HG03354 (cell line): ENCODE measurements around the gene DGKH.

ENCODE experiments used
- ATAC-seq: cut with Tn5 transposase; IDR thresholded peaks from one replicate; pipeline ENCODE4 v1.9.1; 2021; ENCODE audit warnings: mild to moderate bottlenecking; ENCODE audit not compliant: unreplicated experiment, poor library complexity, severe bottlenecking

The DGKH gene

DNA sequence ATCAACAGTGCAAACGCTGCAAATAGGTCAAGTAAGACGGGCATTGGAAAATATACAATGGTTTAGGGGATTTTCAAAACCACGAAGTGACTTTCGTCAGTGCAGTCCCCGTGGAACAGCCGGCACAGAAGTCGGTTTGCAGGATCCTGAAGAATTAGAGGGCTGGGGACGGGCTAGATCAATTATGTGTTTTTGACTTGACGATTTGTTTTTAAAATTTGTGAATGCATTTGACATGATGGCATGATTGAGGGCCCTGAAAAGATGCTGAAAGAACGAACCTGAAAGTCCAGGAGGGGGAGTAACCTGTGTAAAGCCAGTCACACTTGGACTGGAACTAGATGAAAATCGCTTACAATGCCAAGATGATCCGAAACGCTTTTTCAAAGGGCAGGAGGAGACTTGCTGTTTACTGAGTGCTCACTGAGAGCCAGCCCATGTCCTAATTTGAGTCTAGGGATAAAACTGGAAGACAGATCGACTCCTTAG, 8.9 kb upstream of the DGKH start:
- ATAC-seq = peak; percentile 10

DNA sequence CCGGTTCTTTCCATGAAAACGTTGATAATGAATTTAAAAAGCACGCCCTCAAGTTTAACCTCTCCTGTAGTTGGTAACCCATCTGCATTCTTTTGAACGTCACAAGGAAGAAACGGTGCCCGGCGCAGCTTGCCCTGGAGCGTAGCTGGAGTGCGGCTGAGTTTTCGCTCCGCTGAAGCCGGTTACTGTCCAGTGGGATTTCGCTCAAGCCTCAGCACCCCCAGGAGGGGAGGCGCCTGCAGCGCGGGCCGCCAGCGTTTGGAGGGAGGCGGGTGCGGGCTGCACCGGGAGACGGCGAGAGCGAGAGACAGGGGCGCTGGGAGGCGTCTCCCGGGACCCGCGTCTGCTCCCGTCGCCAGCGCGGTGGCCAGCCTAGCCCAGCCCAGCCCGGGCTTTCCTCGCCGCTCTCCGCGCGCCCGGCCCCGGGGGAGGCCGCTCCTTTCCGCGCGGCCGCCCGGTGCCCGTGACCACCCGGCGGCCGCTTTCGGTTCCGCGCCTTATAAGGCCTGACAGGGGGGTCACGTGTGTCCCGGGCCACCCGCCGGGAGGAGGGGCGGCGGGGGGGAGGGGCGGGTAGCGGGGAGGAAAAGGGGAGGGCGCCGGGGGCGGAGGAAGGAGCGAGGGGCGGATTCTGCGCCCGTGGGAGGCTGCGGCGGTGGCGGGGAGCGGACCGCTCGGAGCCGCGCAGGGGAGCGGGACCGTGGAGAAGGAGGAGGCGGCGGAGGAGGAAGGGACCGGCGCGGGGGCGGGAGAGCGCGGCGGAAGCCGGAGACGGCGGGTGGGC, 8.3 kb upstream of the DGKH start:
- ATAC-seq = peak; percentile 67

DNA sequence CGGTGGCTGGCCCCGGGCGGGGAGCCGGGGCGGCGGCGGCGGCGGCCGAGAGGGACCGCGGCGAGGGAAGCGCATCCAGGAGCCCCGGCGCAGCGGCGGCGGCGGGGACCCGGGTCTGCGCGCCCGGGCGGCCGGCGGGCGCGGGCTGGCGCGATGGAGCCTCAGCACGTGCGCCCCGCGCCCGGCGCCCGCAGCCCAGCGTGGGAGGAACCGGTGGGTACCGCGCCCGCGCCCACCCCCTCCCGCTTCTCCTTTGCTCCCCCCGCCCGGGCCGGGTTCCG, 7.8 kb upstream of the DGKH start:
- ATAC-seq = no peak

- ATAC-seq = peak; percentile 35
These were observed 7.3 kb upstream of the DGKH start for GRCh38 chr13:42041011-42041683.

DNA sequence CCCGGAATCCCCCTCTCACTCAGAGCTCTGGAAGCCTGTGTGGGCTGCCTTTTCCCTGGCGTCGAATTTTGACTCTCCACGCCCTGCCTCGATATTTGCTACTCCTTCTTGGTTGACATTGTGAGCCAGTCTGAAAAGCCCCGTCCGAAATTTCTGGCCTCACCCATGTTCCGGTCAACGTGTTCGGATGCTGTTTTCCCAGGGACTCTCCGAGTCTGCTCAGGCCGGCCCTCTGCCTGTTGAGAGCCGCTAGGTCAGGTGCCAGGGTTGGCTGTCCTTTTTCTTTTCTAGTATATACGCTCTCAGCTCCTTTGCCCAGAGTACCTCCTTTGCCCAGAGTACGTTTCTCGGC, 6.8 kb upstream of the DGKH start:
- ATAC-seq = peak; percentile 32

- no peak for ATAC-seq
These were observed 4.8 kb upstream of the DGKH start for GRCh38 chr13:42043676-42044075.

DNA sequence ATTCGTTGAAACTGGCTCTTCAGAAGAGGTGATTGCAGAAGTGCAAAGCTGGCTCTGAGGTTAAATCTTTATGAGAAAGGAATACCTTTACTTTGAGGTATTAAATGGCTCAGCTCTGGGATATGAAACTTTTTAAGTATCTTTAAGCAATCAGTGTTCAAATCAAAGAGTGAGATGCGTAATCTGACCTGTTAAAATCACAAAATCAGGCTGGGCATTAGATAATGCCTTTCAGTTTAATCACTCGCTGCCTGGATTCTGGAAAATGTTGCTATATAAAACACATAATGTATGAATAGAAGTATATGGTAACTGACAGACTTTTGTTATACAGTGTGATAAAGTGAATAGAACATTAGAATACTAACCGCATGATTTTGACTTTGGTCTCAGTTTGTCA, 2.0 kb upstream of the DGKH start:
- ATAC-seq = no peak

GRCh38 chr13:42047561-42048341, 697 bp upstream of the DGKH start:
- ATAC-seq = peak; percentile 33

DNA sequence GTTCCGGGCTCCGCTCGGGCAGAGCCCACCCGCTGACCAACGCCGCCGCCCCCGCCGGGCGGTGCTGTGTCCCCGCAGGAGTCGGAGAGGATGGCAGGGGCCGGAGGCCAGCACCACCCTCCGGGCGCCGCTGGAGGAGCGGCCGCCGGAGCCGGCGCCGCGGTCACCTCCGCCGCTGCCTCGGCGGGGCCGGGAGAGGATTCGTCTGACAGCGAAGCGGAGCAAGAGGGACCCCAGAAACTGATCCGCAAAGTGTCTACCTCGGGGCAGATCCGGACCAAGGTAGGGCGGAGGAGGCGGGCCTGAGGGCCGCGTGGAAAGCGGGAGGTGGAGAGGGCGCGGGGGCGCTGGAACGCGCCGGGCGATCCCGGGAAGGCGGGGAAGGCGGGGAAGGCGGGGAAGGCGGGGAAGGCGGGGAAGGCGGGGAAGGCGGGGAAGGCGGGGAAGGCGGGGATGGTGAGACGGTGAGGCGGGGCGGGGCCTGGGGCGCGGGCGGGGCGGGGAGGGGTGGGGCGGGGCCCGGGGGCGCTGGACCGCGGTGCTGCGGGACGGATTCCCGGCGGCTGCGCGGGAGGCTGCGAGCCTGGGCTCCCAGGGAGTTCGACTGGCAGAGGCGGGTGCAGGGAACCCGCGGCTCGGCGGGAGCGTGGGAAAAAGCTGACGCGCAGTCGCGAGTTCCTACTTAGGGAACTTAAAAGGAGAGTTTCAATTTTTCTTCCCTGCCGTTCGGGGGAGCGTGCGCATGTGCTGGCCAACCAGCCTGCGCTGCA, 421 bp downstream of the DGKH start:
- peak; percentile 60 for ATAC-seq

GRCh38 chr13:42049454-42049813, 986 bp downstream of the DGKH start:
- peak; percentile 11 for ATAC-seq

DNA sequence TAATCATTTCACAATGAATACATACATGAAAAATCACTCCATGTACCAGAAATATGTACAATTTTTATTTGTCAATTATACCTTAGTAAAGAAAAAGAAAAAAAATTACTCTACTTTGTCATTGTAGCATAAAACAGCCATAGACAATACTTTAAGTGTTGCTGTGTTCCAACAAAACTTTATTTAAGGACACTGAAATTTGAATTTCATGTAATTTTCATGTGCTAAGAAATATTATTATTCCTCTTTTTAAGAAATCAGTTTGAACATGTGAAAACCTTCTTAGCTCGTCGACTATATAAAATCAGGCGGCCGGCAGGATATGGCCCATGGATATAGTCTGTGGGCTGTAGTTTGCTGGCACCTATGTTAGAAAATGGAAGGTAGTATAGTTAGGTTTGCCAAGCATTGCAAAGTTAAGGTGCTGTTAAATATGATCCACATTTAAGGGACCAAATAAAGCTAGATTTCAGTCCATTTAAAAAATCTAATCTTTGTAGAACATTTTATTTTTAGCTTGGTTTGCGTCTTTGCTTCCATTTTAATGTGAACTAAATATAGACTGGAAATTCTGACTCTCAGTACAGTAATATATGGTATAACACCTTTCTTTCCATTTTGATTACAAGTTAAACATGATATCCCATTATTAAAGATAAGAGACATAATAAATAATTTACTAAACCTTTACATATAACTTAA, 6.5 kb downstream of the DGKH start:
- ATAC-seq = no peak

GRCh38 chr13:42055500-42056085, 7.1 kb downstream of the DGKH start:
- ATAC-seq = no peak

DNA sequence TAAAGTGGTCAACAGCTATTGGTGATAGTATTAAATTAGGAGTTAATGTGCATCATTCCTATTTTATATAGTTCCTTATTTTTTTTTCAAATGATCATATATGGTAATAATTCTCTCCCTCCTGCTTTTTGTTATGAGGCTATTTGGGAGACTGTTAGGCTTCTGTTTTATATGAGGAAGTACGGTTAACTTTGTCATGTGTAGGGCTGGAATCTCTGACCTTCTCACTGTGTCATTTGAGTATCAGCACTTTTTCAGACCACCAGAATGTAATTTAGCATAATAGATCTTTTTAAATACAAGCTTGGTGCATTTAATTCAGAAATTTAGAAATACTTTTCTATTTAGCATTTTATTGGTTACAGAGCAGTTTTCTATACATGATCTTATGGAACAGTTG, 7.7 kb downstream of the DGKH start:
- ATAC-seq = no peak

DNA sequence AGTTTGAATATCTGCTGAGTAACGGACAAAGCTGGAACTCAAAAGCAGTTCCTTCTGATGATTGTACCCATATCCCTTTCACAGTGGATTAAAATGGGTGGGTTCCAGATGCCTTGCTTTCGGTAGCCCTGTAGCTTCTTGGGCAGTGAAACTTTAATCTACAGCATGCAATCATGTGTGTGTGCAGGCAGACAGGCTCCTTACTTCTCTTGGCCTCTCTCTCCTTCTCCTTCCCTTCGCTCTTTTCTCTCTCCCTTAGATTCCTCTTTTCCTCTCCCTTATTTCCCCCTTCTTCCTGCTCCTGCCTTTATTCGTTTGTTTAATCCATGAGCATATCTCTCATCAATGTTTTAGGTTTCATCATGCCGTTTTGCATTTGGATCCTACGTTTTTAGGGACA, 8.1 kb downstream of the DGKH start:
- no peak for ATAC-seq

DNA sequence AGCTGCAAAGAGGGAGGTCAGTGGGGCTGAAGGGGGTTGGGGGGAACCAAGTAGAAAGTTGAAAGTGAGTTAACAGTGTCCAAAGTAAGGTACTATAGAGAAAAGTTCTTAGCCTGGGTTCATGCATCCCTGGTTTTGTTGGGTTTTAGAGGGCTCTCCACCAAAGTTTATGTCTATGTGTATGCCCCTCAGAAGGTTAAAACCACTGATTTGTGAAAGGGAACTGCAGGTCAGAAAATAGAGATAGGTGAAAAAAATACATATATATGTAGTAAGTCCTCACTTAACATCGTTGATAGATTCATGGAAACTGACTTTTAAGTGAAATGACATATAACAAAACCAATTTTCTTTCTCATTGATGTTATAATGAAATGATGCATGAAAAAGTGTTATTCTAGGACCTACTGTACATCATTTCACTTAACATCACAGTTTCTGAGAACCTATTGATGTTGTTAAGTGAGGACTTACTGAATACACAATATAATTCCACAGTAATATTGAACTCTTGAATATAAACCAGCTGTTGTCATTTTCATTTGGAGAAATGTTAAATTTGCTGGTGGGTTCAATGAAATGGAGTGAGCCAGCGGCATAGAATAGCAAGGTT, 9.6 kb downstream of the DGKH start:
- ATAC-seq = no peak

- no peak for ATAC-seq
These were observed 13.5 kb downstream of the DGKH start for GRCh38 chr13:42061943-42062342.

- ATAC-seq = no peak
These were observed 14.7 kb downstream of the DGKH start for GRCh38 chr13:42063105-42063504.

DNA sequence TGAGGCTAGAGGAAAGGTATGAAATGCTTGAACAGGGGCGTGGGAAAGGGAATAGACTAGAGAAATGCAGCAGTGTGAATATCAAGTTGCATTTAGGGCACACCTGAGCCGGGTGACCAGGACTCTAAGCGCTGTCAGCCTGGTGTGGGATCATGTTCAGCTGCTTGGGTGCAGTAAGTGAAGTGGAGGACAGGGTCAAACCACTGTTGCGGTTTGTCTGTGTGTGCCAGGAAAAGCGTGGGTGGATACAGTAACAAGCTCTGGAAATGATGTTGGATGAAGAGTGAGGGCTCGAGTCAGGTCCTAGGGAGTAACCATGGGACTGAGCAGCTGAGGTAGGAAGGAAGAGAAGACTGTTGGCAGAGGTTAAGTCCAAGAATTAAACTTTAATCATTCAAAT, 15.8 kb downstream of the DGKH start:
- no peak for ATAC-seq

- ATAC-seq = no peak
These were observed 16.5 kb downstream of the DGKH start for GRCh38 chr13:42064966-42065365.
